Lower leg skin (tissue), 4 donors: Measurements from ENCODE around the gene PLD1. TPM values are rescaled to one million over a fixed set of nuclear protein-coding genes. Genes with fewer than 3 reads are reported as not detected.

Experiments
- DNase-seq, 2 donors: peaks; one replicate each; pipeline ENCODE4 v3.0.0-alpha.2; 2019; ENCODE audit warnings: low spot score in 2 of 2
- H3K4me3 ChIP-seq: fragments of 200-600 bp; sonication (generic); 2 replicates; pipeline ENCODE4 v1.5.1; 2017; ENCODE audit warnings: mild to moderate bottlenecking, low read depth; ENCODE audit not compliant: poor library complexity, severe bottlenecking
- POLR2A ChIP-seq, 2 donors: fragments of 450-650 bp; IDR thresholded peaks; one replicate each; pipeline ENCODE4 v1.6.1; 2016 to 2017; ENCODE audit warnings: antibody characterized with exemption in 2 of 2, mild to moderate bottlenecking in 1 of 2, moderate library complexity in 1 of 2
- WGBS, 2 donors: methylation state at CpG; one replicate each; pipeline ENCODE4 v1.1.5; 2018; 5-methylcytosine and 5-hydroxymethylcytosine counted together
- intact Hi-C: fragments of 100-400 bp; cut with DNase I; formaldehyde crosslinking; loops from one replicate; pipeline ENCODE4 v1.15.0; 2023; ENCODE audit warnings: low total_unique reads
- total RNA-seq, 4 donors: library from RNA; depleted of rRNA; stranded (reverse); fragments of >200 nt; gene quantifications; one replicate each; pipeline ENCODE4 v1.1.0, GENCODE V29; 2016
- TF ChIP-seq, protein P1 (sequence below), 3 donors: fragments of 450-650 bp; IDR thresholded peaks; one replicate each; pipeline ENCODE4 v1.5.1; 2016; ENCODE audit warnings: antibody characterized with exemption in 3 of 3, mild to moderate bottlenecking in 3 of 3, moderate library complexity in 2 of 3

The PLD1 gene
- total RNA-seq, 4 donors from 2014 or later, result 26.4 to 55.8 (median 48.7) TPM

DNA sequence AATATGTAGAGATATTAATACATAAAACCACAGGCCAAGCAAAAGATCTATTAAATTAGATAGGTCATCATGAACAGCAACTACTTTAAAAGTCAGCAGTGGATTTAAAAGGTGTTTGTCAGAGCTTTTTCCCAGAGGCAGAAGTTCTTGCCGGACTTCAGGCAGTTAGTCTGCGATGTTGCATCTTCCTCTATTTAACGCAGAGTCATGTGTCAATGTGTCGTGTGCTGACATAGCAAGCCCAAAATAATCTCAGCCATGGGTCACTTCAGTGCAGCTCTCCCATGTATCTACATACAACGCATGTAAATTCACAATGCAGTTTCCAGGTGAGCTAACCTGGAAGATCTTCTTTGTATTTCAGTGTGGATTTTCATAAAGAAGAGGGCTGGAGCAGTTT is 24.8 kb upstream of the PLD1 start:
- no peak for TF ChIP-seq POLR2A (IDR thresholded peaks at IDR 0.05)
- TF ChIP-seq, protein P1, sequence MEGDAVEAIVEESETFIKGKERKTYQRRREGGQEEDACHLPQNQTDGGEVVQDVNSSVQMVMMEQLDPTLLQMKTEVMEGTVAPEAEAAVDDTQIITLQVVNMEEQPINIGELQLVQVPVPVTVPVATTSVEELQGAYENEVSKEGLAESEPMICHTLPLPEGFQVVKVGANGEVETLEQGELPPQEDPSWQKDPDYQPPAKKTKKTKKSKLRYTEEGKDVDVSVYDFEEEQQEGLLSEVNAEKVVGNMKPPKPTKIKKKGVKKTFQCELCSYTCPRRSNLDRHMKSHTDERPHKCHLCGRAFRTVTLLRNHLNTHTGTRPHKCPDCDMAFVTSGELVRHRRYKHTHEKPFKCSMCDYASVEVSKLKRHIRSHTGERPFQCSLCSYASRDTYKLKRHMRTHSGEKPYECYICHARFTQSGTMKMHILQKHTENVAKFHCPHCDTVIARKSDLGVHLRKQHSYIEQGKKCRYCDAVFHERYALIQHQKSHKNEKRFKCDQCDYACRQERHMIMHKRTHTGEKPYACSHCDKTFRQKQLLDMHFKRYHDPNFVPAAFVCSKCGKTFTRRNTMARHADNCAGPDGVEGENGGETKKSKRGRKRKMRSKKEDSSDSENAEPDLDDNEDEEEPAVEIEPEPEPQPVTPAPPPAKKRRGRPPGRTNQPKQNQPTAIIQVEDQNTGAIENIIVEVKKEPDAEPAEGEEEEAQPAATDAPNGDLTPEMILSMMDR (IDR thresholded peaks at IDR 0.05), result no peak
- intact Hi-C loops, result loop anchor here (10.0 kb wide), 1 partner anchor 180 kb away; no protein-coding TSS in a partner anchor
- 79 to 86% methylated on average over 5 of the region's 5 CpGs for WGBS, 2 donors
- DNase-seq, result no peak
- no peak overlapping the region for H3K4me3 ChIP-seq

GRCh38 chr3:171834461-171834801 is 24.1 kb upstream of the PLD1 start:
- TF ChIP-seq, protein P1 (IDR thresholded peaks at IDR 0.05), result no peak
- no peak for TF ChIP-seq POLR2A (IDR thresholded peaks at IDR 0.05)
- DNase-seq, result no peak
- H3K4me3 ChIP-seq, result no peak overlapping the region
- intact Hi-C loops, result loop anchor here (10.0 kb wide), 1 partner anchor 180 kb away; no protein-coding TSS in a partner anchor
- 81 to 89% methylated on average over 5 of the region's 5 CpGs for WGBS, 2 donors

GRCh38 chr3:171833789-171834460 is 23.6 kb upstream of the PLD1 start:
- no peak for DNase-seq
- WGBS, 2 donors, result 43 to 54% methylated on average over 3 of the region's 3 CpGs
- TF ChIP-seq, protein P1 (IDR thresholded peaks at IDR 0.05), result no peak
- TF ChIP-seq POLR2A (IDR thresholded peaks at IDR 0.05), result no peak
- no peak overlapping the region for H3K4me3 ChIP-seq
- intact Hi-C loops, result loop anchor here (10.0 kb wide), 1 partner anchor 179 kb away; no protein-coding TSS in a partner anchor

DNA sequence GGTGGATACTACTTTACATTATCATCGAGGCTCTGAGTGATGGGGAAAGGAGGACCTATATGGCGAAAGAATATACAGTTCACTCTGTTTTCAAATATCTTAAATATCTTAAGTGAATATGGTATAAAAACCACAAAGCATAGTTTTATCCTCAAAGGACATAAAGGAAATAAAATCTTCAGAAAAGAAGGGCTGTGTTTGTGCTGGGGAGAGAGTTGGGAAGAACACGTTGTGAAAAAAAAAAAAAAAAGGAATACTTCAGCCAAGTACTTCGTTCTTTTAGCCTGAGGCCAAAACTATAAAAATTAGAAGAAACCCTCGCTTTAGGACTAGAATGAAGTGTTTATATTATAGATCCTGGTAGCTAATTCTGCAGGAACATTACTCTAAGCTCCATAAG is 22.7 kb upstream of the PLD1 start:
- no peak overlapping the region for H3K4me3 ChIP-seq
- no peak for DNase-seq
- intact Hi-C loops, result loop anchor here (10.0 kb wide), 1 partner anchor 178 kb away; no protein-coding TSS in a partner anchor
- TF ChIP-seq, protein P1 (IDR thresholded peaks at IDR 0.05), result no peak
- TF ChIP-seq POLR2A (IDR thresholded peaks at IDR 0.05), result no peak
- 48% methylated on average over 5 of the region's 5 CpGs for WGBS, 2 donors

DNA sequence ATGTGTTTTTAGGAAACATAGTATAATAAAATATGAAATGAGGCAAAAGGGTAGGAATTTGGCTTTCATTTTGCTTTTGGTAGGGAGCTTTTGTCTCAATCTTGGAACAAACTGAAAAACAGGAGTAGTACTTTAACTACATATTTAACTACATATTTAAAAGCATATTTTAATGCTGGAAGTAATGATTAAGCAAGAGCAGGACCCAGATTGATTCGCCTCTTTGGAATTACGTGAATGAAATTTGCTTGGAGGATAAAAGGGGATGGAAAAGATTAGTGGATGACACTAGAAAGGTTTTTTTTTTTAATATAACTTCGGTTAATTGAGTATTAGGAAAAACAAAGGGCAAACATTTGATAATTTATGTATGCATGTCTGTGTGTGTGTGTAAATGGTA is 21.7 kb upstream of the PLD1 start:
- no peak overlapping the region for H3K4me3 ChIP-seq
- WGBS, 2 donors, result 44 to 64% methylated on average over 3 of the region's 3 CpGs
- intact Hi-C loops, result loop anchor here (10.0 kb wide), 1 partner anchor 177 kb away; no protein-coding TSS in a partner anchor
- no peak for TF ChIP-seq POLR2A (IDR thresholded peaks at IDR 0.05)
- TF ChIP-seq, protein P1 (IDR thresholded peaks at IDR 0.05), result no peak
- DNase-seq, result no peak

- DNase-seq, result no peak
- intact Hi-C loops, result loop anchor here (10.0 kb wide), 1 partner anchor 176 kb away; no protein-coding TSS in a partner anchor
- H3K4me3 ChIP-seq, result no peak overlapping the region
- TF ChIP-seq, protein P1 (IDR thresholded peaks at IDR 0.05), result no peak
- TF ChIP-seq POLR2A (IDR thresholded peaks at IDR 0.05), result no peak
Measured at GRCh38 chr3:171830518-171830875, 20.2 kb upstream of the PLD1 start.
